ENCODE measurements around the gene MED22.

MED22 gene

DNA sequence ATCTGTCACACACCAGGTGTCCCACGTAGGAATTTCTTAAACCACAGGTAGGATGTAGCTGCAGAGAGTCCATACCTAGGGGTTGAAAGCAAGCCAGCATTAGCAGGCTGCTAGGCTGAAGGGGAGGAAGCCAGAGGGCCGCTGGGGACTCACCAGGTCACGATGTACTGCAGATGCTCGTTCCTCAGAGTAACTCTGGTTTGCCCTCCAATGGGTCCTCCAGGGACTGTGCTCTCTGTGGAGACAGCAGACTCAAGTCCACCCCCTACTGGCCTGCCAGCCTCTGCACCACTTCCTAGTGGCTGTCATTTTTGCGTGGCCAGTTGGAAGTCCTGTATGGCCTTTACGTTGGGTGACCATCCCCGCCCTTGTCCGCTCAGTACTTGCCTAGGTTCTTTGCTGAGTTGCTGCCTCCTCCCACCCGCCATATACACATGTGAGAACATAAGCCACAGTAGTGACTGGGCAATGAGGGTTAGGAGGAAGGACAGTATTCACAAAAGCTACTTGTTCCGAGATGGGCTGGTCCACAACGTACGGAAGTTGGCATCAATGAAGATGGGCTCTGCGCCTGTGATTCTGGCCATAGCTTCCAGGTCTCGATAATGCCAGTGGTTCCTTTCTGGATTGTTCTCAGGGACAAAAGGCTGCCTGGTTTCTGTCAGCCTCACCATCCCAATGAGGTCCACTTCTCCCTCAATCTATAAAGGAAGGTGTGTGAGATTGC is 4.1 kb upstream of the MED22 start:
- peak; percentile 58 for DNase-seq (ENCODE audit: low spot score)
- in situ Hi-C loops (cut with MboI; ENCODE audit: low pct_unique_long_range_greater_than_20kb, low sequenced_read_pairs, unreplicated experiment) = no loop called here
- peak; percentile 65 for TF ChIP-seq CTCF (IDR thresholded peaks at IDR 0.05; ENCODE audit: extremely low read depth, insufficient read depth, missing control alignments)

DNA sequence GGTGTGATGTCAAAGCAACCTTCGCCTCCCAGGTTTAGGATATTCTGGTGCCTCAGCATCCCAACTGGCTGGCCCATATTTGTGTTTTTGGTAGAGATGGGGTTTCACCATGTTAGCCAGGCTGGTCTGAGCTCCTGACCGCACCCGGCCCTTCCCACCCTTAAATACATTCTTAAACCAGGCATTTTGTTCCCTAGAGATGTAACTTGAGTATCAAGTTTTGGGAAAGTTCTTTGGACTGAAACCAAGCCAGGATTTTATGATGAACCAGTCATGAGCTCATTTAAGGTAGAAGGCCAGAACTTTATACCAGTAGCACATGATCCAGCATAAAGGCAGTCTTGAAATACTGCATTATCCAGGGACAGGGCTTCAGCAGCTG is 3.6 kb upstream of the MED22 start:
- in situ Hi-C loops (cut with MboI; ENCODE audit: low pct_unique_long_range_greater_than_20kb, low sequenced_read_pairs, unreplicated experiment) = no loop called here
- no peak for DNase-seq (ENCODE audit: low spot score)
- no peak for TF ChIP-seq CTCF (IDR thresholded peaks at IDR 0.05; ENCODE audit: extremely low read depth, insufficient read depth, missing control alignments)

GRCh38 chr9:133349965-133350616 is 2.2 kb upstream of the MED22 start:
- no peak for DNase-seq (ENCODE audit: low spot score)
- TF ChIP-seq CTCF (IDR thresholded peaks at IDR 0.05; ENCODE audit: extremely low read depth, insufficient read depth, missing control alignments) = no peak
- in situ Hi-C loops (cut with MboI; ENCODE audit: low pct_unique_long_range_greater_than_20kb, low sequenced_read_pairs, unreplicated experiment) = no loop called here

DNA sequence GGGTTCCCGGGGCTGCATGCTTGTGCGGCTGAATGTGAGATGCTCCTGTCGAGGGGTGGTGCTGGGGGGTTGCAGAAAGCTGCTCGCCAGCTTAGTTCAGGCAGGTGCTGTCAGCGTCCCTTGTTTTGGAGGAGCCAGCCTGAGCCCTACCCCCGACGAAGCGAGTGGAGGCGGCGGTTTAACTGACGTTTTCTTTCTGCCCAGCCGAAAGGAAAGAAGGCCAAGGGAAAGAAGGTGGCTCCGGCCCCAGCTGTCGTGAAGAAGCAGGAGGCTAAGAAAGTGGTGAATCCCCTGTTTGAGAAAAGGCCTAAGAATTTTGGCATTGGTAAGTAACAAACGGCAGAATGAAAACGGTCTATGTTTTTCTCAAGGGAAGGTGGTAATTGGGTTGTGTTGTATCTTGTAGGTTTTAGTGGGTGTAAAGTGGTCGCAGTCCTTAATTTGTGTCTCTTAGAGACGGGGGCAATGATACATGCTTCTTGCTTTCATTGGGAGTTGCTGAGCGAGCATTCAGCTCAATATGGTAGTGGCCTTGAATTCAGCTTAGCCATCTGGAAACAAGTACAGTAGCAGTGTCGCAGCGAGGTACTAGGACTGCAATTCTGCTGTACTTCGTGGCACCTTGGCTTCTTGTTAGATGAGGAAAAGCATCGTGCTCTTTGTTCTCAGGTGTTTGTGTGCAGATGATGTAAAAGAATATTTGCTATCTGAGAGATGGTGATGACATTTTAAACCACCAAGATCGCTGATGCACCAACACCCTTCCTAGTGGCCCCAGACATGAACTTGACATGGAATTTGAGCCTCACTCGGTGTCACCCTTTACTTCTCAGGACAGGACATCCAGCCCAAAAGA is 1.0 kb upstream of the MED22 start:
- in situ Hi-C loops (cut with MboI; ENCODE audit: low pct_unique_long_range_greater_than_20kb, low sequenced_read_pairs, unreplicated experiment) = no loop called here

GRCh38 chr9:133347515-133347984 is 381 bp downstream of the MED22 start:
- in situ Hi-C loops (cut with MboI; ENCODE audit: low pct_unique_long_range_greater_than_20kb, low sequenced_read_pairs, unreplicated experiment) = no loop called here
- peak; percentile 80 for DNase-seq (ENCODE audit: low spot score)
- no peak for TF ChIP-seq CTCF (IDR thresholded peaks at IDR 0.05; ENCODE audit: extremely low read depth, insufficient read depth, missing control alignments)

More for the DNA sequence above, 1.0 kb upstream of the MED22 start:
- no peak for TF ChIP-seq CTCF (IDR thresholded peaks at IDR 0.05; ENCODE audit: extremely low read depth, insufficient read depth, missing control alignments)
- no peak for DNase-seq (ENCODE audit: low spot score)

DNA sequence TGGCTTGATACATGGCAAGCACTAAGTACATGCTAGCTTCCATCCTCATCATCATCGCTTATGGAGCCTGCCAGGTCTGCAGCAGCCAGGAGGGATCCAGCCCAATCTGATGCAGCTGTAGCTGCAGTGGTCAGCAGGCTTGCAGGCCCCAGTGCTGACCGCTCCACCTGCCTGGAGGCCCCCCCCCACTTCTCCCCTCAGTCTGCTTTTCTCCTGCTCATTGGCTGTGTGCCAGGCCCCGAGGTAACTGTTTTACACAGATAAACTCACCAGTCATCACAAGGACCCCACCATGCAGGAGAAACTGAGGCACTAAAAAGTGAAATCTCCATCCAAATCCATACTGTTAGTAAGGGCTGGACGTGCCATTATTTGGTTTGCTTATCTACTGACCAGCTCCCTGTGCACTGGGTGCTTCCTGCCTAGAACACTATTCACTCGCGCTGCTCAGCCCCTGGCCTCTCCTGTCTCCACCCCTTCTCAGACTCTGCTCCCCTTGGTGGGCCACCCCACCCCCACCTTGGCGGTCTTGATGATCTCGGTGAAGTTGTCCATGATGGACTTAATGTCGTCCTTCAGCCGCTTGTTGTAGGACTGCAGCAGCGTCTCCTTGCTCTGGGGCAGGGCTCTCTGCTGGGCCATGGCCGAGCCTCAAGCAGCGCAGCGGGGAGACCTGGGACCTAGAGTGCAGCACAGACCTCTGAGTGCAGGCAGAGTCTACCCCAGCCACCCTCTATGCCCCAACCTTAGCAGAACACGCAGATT is 1.7 kb downstream of the MED22 start:
- TF ChIP-seq CTCF (IDR thresholded peaks at IDR 0.05; ENCODE audit: extremely low read depth, insufficient read depth, missing control alignments) = no peak
- in situ Hi-C loops (cut with MboI; ENCODE audit: low pct_unique_long_range_greater_than_20kb, low sequenced_read_pairs, unreplicated experiment) = no loop called here
- no peak for DNase-seq (ENCODE audit: low spot score)

Data from GM13977 (cell line).